ENCODE data around the gene SATB2.

GRCh38 chr2:199462956-199463692, 5.4 kb upstream of the SATB2 start:
- peak; percentile 59; the same call in 1 of the 2 replicates for TF ChIP-seq CTCF (IDR thresholded peaks at IDR 0.05)
- TF ChIP-seq CBFB (CRISPR knock-in tag; IDR thresholded peaks at IDR 0.05; ENCODE audit: low read depth), result no peak
- no peak for TF ChIP-seq CREB1 (CRISPR knock-in tag; IDR thresholded peaks at IDR 0.05)
- no peak for TF ChIP-seq ZBTB43 (CRISPR knock-in tag; IDR thresholded peaks at IDR 0.05)
- TF ChIP-seq FOXP1 (CRISPR knock-in tag; IDR thresholded peaks at IDR 0.05; ENCODE audit: borderline replicate concordance), result 0 out of 2 replicates have a peak, but pooled peaks have one; percentile 13
- TF ChIP-seq HMGXB4 (CRISPR knock-in tag; IDR thresholded peaks at IDR 0.05), result peak; percentile 89
- no peak for TF ChIP-seq SOX15 (CRISPR knock-in tag; IDR thresholded peaks at IDR 0.05)
- TF ChIP-seq NR3C1 (CRISPR knock-in tag; conservative IDR thresholded peaks at IDR 0.05; ENCODE audit: low read depth), result no peak
- no peak for TF ChIP-seq ZSCAN18 (CRISPR knock-in tag; IDR thresholded peaks at IDR 0.05)
- TF ChIP-seq ATF3 (CRISPR knock-in tag; conservative IDR thresholded peaks at IDR 0.05), result no peak
- peak; percentile 72; the same call in 1 of the 2 replicates for TF ChIP-seq ZBTB21 (CRISPR knock-in tag; IDR thresholded peaks at IDR 0.05; ENCODE audit: borderline replicate concordance)
- no peak for TF ChIP-seq GABPB1 (CRISPR knock-in tag; IDR thresholded peaks at IDR 0.05)
- TF ChIP-seq JAZF1 (CRISPR knock-in tag; IDR thresholded peaks at IDR 0.05), result no peak
- no peak for TF ChIP-seq TEAD4 (CRISPR knock-in tag; IDR thresholded peaks at IDR 0.05)

Data from WTC11 (cell line).